Measurements from ENCODE around the gene CCDC85C. TPM values are rescaled to one million over a fixed set of nuclear protein-coding genes. Genes with fewer than 3 reads are reported as not detected.

CCDC85C gene
- total and polyA plus RNA-seq, 2 of the 8 experiments (the other 6 are each of a cell fraction or from before 2014, with no cell fraction given) = 16.8 to 35.8 TPM

- no peak for TF ChIP-seq CHD7 (IDR thresholded peaks at IDR 0.05; ENCODE audit: insufficient replicate concordance, low read length)
- TF ChIP-seq PHF8 (conservative IDR thresholded peaks at IDR 0.05; ENCODE audit: low read depth, low read length) = no peak
- TF ChIP-seq CTBP2 (IDR thresholded peaks at IDR 0.05; ENCODE audit: borderline replicate concordance, insufficient read depth, insufficient read length, low read length) = no peak
- TF ChIP-seq JUND (IDR thresholded peaks at IDR 0.05; ENCODE audit: low read length) = no peak
- TF ChIP-seq BRCA1 (IDR thresholded peaks at IDR 0.05; ENCODE audit: low read depth, low read length) = no peak
- no peak for TF ChIP-seq KDM4A (IDR thresholded peaks at IDR 0.05; ENCODE audit: low read depth, low read length, severe bottlenecking)
- no peak for TF ChIP-seq CHD2 (IDR thresholded peaks at IDR 0.05; ENCODE audit: low read length)
- no peak for TF ChIP-seq POU5F1 (IDR thresholded peaks at IDR 0.05; ENCODE audit: low read depth, low read length)
- no peak for TF ChIP-seq RXRA (IDR thresholded peaks at IDR 0.05; ENCODE audit: insufficient read depth, low read depth, low read length)
- no peak for TF ChIP-seq SIX5 (IDR thresholded peaks at IDR 0.05; ENCODE audit: low read depth, low read length)
Observed at GRCh38 chr14:99590746-99591555, 13.1 kb downstream of the CCDC85C start (continued).

Measured in H1 (cell line).